ENCODE data around the gene ZNF253.
A peak's percentile ranks its signal among the peaks of the same experiment; 100 is the strongest.
"Not testable (repeated sequence)": the region's sequence is repeated elsewhere in the genome, so short reads cannot be mapped to it uniquely, and the experiment has no call there.

The ZNF253 gene

GRCh38 chr19:19900139-19900728 is 34.6 kb downstream of the ZNF253 start:
- DNase-seq, result peak; percentile 68

- peak; percentile 99 for DNase-seq
Observed at GRCh38 chr19:19900729-19901444, 35.2 kb downstream of the ZNF253 start, which contains the start of gene ZNF93. Gene ZNF93 (plus strand): TSS chr19:19900946. CDS start chr19:19901089, 143 bp downstream.

GRCh38 chr19:19907551-19907950 is 41.9 kb downstream of the ZNF253 start:
- peak; percentile 12 for DNase-seq

- no peak for DNase-seq
Observed at GRCh38 chr19:19909654-19910053, 44.0 kb downstream of the ZNF253 start.

GRCh38 chr19:19911150-19911549 is 45.5 kb downstream of the ZNF253 start:
- no peak for DNase-seq

- DNase-seq, result no peak
Observed at GRCh38 chr19:19914596-19914995, 48.9 kb downstream of the ZNF253 start.

GRCh38 chr19:19930417-19930816 is 64.7 kb downstream of the ZNF253 start:
- DNase-seq, result peak; percentile 38

GRCh38 chr19:19933432-19934314 is 68.0 kb downstream of the ZNF253 start:
- DNase-seq, result not testable (repeated sequence)

- no peak for DNase-seq
Observed at GRCh38 chr19:19937403-19937802, 71.7 kb downstream of the ZNF253 start.

GRCh38 chr19:19938449-19938848 is 72.8 kb downstream of the ZNF253 start:
- no peak for DNase-seq

GRCh38 chr19:19943848-19944582 is 78.3 kb downstream of the ZNF253 start:
- no peak for DNase-seq

Measured in NCI-H69 (cell line).